ENCODE results near the gene MLXIP.

The MLXIP gene

GRCh38 chr12:122138616-122139015 is 60.1 kb downstream of the MLXIP start:
- TF ChIP-seq, protein P1, sequence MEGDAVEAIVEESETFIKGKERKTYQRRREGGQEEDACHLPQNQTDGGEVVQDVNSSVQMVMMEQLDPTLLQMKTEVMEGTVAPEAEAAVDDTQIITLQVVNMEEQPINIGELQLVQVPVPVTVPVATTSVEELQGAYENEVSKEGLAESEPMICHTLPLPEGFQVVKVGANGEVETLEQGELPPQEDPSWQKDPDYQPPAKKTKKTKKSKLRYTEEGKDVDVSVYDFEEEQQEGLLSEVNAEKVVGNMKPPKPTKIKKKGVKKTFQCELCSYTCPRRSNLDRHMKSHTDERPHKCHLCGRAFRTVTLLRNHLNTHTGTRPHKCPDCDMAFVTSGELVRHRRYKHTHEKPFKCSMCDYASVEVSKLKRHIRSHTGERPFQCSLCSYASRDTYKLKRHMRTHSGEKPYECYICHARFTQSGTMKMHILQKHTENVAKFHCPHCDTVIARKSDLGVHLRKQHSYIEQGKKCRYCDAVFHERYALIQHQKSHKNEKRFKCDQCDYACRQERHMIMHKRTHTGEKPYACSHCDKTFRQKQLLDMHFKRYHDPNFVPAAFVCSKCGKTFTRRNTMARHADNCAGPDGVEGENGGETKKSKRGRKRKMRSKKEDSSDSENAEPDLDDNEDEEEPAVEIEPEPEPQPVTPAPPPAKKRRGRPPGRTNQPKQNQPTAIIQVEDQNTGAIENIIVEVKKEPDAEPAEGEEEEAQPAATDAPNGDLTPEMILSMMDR (conservative IDR thresholded peaks at IDR 0.05; ENCODE audit: low read length): no peak
- DNase-seq (ENCODE audit: low read depth): no peak
- H3K4me3 ChIP-seq (ENCODE audit: low read length): no peak overlapping the region

- DNase-seq (ENCODE audit: low read depth): no peak
- H3K4me3 ChIP-seq (ENCODE audit: low read length): no peak overlapping the region
- TF ChIP-seq, protein P1 (conservative IDR thresholded peaks at IDR 0.05; ENCODE audit: low read length): no peak
Measured at GRCh38 chr12:122139266-122139665, 60.7 kb downstream of the MLXIP start.

- TF ChIP-seq, protein P1 (conservative IDR thresholded peaks at IDR 0.05; ENCODE audit: low read length): no peak
- H3K4me3 ChIP-seq (ENCODE audit: low read length): no peak overlapping the region
- no peak for DNase-seq (ENCODE audit: low read depth)
Measured at GRCh38 chr12:122139941-122140340, 61.4 kb downstream of the MLXIP start.

GRCh38 chr12:122140467-122141257 is 62.1 kb downstream of the MLXIP start:
- no peak for DNase-seq (ENCODE audit: low read depth)
- TF ChIP-seq, protein P1 (conservative IDR thresholded peaks at IDR 0.05; ENCODE audit: low read length): no peak

GRCh38 chr12:122141911-122142725 is 63.6 kb downstream of the MLXIP start:
- DNase-seq (ENCODE audit: low read depth): no peak
- TF ChIP-seq, protein P1 (conservative IDR thresholded peaks at IDR 0.05; ENCODE audit: low read length): no peak
- H3K4me3 ChIP-seq (ENCODE audit: low read length): no peak overlapping the region

More at GRCh38 chr12:122140467-122141257, 62.1 kb downstream of the MLXIP start:
- no peak overlapping the region for H3K4me3 ChIP-seq (ENCODE audit: low read length)

- TF ChIP-seq, protein P1 (conservative IDR thresholded peaks at IDR 0.05; ENCODE audit: low read length): no peak
- no peak for DNase-seq (ENCODE audit: low read depth)
- no peak overlapping the region for H3K4me3 ChIP-seq (ENCODE audit: low read length)
Measured at GRCh38 chr12:122142857-122143256, 64.3 kb downstream of the MLXIP start.

All from AG10803 (cell line).